CD4-positive, alpha-beta T cell treated with Interleukin-12 subunit alpha and Interleukin-12 subunit beta, for 1 hour (primary cell): ENCODE data around the gene BAIAP3.

Experiments
- DNase-seq: peaks from one replicate; pipeline ENCODE4 v3.0.0-alpha.2; 2020

Gene BAIAP3

GRCh38 chr16:1299012-1299867 is 34.2 kb upstream of the BAIAP3 start:
- DNase-seq = no peak

GRCh38 chr16:1299868-1300203 is 33.6 kb upstream of the BAIAP3 start:
- no peak for DNase-seq

- DNase-seq = peak; percentile 80
Measured at GRCh38 chr16:1300664-1301476, 32.6 kb upstream of the BAIAP3 start.

- DNase-seq = no peak
Measured at GRCh38 chr16:1301562-1301961, 31.9 kb upstream of the BAIAP3 start.

- DNase-seq = no peak
Measured at GRCh38 chr16:1305823-1306222, 27.6 kb upstream of the BAIAP3 start.

- DNase-seq = no peak
Measured at GRCh38 chr16:1306334-1306733, 27.1 kb upstream of the BAIAP3 start.

GRCh38 chr16:1308036-1308976 is 25.1 kb upstream of the BAIAP3 start:
- DNase-seq = no peak

GRCh38 chr16:1308977-1309885 is 24.2 kb upstream of the BAIAP3 start, which contains the start of gene UBE2I:
TSS of gene UBE2I (plus strand) at chr16:1309636. CDS start at chr16:1314031, 4,395 bp downstream.
- DNase-seq = peak; percentile 100

GRCh38 chr16:1309888-1310831 is 23.3 kb upstream of the BAIAP3 start:
- DNase-seq = peak; percentile 70

GRCh38 chr16:1310832-1311200 is 22.6 kb upstream of the BAIAP3 start:
- DNase-seq = peak; percentile 44

- DNase-seq = no peak
Measured at GRCh38 chr16:1311212-1311737, 22.2 kb upstream of the BAIAP3 start.

GRCh38 chr16:1311738-1312466 is 21.5 kb upstream of the BAIAP3 start:
- DNase-seq = no peak

- DNase-seq = no peak
Measured at GRCh38 chr16:1312467-1312816, 21.0 kb upstream of the BAIAP3 start.

- DNase-seq = no peak
Measured at GRCh38 chr16:1312903-1313302, 20.5 kb upstream of the BAIAP3 start.

- DNase-seq = no peak
Measured at GRCh38 chr16:1313721-1314369, 19.6 kb upstream of the BAIAP3 start.

GRCh38 chr16:1314399-1315068 is 18.9 kb upstream of the BAIAP3 start:
- DNase-seq = no peak

GRCh38 chr16:1315081-1316032 is 18.1 kb upstream of the BAIAP3 start:
- DNase-seq = no peak
